Glomerular visceral epithelial cell (primary cell): ENCODE results near the gene ADA.

Experiments
- DNase-seq: peaks from one replicate; pipeline ENCODE4 v3.0.0-alpha.2; 2016; ENCODE audit errors: extremely low spot score

ADA gene

GRCh38 chr20:44644667-44645131 lies 6.8 kb downstream of the ADA start:
- DNase-seq: no peak

DNA sequence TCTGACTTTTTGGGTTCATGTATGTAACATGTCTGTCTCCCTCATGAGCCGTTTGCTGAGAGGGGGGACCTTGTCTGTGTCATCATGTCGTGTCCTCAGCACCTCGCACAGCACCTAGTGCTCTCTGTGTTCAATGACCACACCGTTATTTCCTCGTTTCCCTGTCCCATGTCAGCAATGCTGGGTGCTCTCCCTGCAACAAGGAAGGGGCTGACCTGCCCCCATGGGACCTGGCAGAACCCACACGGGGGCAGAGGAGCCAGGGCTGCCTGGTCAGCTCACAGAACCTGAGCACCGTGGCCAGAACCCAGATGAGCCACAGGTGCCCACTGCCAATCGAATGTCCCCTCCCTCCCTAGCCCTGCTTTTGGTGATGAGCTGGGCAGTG lies 7.3 kb downstream of the ADA start:
- no peak for DNase-seq

- DNase-seq: peak; percentile 86
These were observed 7.8 kb downstream of the ADA start for GRCh38 chr20:44643596-44644229.

DNA sequence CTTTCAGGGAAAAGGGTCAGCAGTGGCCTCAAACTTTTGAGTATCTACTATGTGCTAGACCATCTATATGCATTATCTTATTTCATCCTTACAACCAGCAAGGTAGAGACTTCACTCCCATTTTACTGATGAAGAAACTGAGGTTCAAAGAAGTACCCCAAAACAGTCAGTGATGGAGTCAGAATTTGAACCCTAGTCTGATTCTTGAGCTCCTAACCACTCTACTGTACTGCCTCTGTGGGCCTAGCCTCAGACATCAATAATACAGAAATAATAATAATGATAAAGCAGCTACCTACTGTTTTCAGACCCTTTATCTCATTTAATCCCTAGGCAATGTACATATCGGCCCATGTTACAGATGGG lies 8.4 kb downstream of the ADA start:
- DNase-seq: no peak

- peak; percentile 96 for DNase-seq
These were observed 9.0 kb downstream of the ADA start for GRCh38 chr20:44642203-44643153.

- DNase-seq: no peak
These were observed 10.2 kb downstream of the ADA start for GRCh38 chr20:44641325-44641724.

- DNase-seq: no peak
These were observed 11.0 kb downstream of the ADA start for GRCh38 chr20:44640522-44640921.

- DNase-seq: no peak
These were observed 13.8 kb downstream of the ADA start for GRCh38 chr20:44637522-44638372.

GRCh38 chr20:44637042-44637441 lies 14.5 kb downstream of the ADA start:
- no peak for DNase-seq

DNA sequence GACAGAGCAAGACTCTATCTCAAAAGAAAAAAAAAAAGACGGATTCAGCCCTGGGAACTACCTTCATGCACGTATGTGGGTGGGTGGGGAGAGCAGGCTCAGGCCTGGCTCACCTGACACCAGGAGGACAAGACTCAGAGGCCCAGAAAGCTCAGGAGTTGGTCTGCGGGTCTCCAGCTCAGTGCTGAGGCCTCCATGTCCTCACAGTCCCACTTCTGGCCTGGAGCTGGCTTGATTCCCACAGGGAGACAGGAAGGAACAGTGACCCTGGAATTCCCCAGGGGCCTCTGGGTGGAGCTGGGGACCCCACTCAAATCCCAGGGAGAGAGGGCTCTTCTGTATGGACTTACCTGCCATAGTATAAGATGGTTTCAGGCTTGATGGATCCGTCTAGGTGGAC lies 15.6 kb downstream of the ADA start:
- no peak for DNase-seq

- DNase-seq: no peak
These were observed 17.5 kb downstream of the ADA start for GRCh38 chr20:44633872-44634600.

DNA sequence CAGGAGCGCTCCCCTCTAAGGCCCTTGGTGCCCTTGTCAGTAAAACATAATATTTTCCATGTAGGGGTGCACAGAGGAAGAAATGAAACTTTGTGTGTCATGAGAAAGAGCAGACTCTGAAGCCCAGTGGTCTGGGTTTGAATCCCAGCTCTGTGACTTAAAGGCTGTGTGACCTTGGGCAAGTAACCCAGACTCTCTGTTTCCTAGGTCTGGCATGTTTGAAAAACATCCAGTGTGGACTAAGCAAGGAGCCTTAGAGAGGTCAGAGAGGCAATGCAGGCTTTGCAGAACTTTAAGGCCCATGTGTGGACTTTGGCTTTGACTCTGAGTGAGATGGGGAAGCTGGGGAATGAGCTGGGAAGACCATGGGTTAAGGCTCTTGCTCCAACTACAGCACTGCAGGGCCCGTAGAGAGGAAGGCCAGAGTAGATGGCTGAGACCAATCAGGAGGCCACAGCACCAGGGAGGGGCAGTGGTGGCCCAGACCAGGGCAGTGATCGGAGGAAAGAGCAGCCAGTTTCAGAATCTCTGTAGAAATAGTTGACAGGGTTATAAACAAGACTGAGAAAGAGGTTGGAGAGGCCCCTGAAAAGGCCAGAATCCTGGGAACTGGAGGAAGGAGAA lies 18.2 kb downstream of the ADA start:
- no peak for DNase-seq

- DNase-seq: no peak
These were observed 19.3 kb downstream of the ADA start for GRCh38 chr20:44632103-44632752.

- DNase-seq: no peak
These were observed 21.2 kb downstream of the ADA start for GRCh38 chr20:44630297-44630696.

- no peak for DNase-seq
These were observed 22.0 kb downstream of the ADA start for GRCh38 chr20:44629542-44629941.

DNA sequence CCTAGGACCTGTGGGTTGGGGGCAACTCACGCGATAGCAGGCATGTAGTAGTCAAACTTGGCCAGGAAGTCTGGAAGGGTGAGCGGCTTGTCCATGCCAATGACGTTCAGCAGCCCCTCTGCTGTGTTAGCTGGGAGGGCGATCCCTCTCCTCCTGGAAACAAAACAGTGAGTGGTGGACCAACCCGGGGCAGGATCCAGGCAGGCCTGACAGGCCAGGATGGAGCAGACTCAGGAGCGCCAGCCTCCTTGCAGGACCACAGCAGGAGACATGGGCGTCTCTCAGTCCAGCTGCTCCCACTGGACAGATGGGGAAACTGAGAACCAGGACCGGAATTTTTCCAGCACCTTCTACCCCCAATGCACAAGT lies 22.5 kb downstream of the ADA start:
- no peak for DNase-seq

DNA sequence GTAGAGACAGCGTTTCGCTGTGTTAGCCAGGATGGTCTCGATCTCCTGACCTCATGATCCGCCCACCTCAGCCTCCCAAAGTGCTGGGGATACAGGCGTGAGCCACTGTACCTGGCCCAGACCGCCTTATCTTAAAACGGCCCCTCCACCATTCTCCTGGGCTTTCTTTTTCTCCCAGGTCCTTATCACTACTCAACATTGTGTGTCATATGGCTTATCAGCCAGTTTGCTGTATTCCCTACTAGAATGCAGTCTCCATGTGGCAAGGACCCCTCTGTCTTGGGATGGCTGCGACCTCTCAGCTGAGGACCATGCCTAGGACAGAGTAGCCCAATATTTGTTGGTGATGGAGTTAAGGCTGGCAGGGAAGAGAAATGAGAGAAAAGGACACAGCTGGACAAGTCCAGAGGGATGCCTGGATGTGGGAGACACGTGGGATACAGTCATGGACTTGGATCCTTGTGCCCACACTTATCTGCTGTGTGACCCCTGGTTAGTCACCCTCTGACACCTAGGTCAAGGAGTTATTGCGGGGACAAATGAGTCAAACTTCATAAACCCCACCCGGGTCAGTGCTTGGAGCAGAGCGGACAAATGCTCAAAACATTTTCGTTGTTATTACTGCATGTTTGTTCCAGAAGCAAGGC lies 24.0 kb downstream of the ADA start:
- DNase-seq: no peak

GRCh38 chr20:44626278-44626677 lies 25.2 kb downstream of the ADA start:
- no peak for DNase-seq

GRCh38 chr20:44625361-44625760 lies 26.1 kb downstream of the ADA start:
- DNase-seq: no peak

- no peak for DNase-seq
These were observed 26.7 kb downstream of the ADA start for GRCh38 chr20:44624743-44625271.
